NCI-H1092 treated with DMSO at 0.1 percent for 48 hours (cell line): ENCODE measurements around the gene CLEC3A.
A peak's percentile ranks its signal among the peaks of the same experiment; 100 is the strongest.
"Not testable (repeated sequence)": the region's sequence is repeated elsewhere in the genome, so short reads cannot be mapped to it uniquely, and the experiment has no call there.

ENCODE experiments used
- DNase-seq: peaks from one replicate; lab custom pipeline; 2025; lab: John Stamatoyannopoulos, UW

Gene CLEC3A

GRCh38 chr16:78022347-78023060, at the start of gene CLEC3A:
TSS of gene CLEC3A (plus strand) at chr16:78022548. CDS start at chr16:78022627, 79 bp downstream.
- DNase-seq, result no peak

- no peak for DNase-seq
Measured at GRCh38 chr16:77974883-77975282, 47.5 kb upstream of the CLEC3A start.

GRCh38 chr16:77975942-77976341, 46.4 kb upstream of the CLEC3A start:
- DNase-seq, result no peak

DNA sequence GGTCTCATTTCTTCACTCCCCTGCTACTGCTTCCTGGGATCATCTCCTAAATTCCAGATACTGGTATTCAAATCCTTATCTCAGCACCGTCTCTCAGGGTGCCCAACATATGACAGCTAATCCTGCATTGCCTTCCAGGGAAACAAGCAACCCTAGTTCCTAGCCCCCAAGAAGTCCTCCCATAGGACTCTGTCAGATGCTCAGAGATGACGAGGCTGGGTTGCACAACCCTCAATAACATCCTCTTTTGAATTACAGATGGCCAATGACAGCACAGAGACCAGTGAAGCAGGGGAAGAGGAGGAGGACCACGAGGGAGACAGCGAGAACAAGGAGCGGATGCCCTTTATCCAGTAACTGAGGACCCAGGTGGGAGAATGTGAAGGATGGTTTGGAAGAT, 45.0 kb upstream of the CLEC3A start:
- DNase-seq, result no peak

DNA sequence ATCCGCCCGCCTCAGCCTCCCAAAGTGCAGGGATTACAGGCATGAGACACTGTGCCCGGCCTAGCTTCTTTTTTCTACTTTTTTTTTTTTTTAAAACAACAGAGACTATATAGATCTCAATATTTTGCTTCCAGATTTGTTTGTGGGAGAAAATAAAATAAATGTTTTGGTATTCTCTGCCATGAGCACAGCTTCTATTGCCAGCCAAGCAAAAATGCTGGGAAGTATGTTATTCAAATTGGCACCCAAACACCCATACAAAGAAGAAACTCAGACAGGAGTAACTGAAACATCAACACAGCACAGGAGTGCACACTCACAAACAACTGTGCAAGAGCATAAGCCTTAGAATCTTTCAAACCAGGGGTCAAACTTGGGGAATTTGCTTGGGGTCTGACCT, 37.2 kb upstream of the CLEC3A start:
- DNase-seq, result no peak

GRCh38 chr16:77986011-77986740, 36.2 kb upstream of the CLEC3A start:
- DNase-seq, result no peak

- peak; percentile 30 for DNase-seq
Measured at GRCh38 chr16:77987810-77988209, 34.5 kb upstream of the CLEC3A start.

- DNase-seq, result no peak
Measured at GRCh38 chr16:77989846-77990245, 32.5 kb upstream of the CLEC3A start.

DNA sequence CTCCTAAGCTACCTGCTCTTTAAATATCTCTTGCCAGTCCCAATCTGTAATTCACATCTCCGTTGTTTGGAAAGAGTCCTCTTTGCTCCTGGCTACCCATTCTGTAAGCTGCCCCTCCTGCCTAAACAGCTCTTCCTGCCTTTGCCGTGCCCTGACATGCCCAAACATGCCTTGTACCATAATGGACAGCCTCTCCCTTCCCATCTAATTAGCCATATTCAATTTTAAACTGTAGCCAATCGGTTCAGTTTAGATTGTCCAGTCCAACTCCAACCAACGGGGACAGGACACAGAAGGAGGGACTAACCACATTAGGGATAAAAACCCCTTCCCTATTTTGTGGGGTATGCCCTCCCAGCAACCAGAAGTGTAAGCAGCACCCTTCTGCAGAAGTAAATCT, 30.6 kb upstream of the CLEC3A start:
- DNase-seq, result no peak

- DNase-seq, result not testable (repeated sequence)
Measured at GRCh38 chr16:77992381-77992780, 30.0 kb upstream of the CLEC3A start.

DNA sequence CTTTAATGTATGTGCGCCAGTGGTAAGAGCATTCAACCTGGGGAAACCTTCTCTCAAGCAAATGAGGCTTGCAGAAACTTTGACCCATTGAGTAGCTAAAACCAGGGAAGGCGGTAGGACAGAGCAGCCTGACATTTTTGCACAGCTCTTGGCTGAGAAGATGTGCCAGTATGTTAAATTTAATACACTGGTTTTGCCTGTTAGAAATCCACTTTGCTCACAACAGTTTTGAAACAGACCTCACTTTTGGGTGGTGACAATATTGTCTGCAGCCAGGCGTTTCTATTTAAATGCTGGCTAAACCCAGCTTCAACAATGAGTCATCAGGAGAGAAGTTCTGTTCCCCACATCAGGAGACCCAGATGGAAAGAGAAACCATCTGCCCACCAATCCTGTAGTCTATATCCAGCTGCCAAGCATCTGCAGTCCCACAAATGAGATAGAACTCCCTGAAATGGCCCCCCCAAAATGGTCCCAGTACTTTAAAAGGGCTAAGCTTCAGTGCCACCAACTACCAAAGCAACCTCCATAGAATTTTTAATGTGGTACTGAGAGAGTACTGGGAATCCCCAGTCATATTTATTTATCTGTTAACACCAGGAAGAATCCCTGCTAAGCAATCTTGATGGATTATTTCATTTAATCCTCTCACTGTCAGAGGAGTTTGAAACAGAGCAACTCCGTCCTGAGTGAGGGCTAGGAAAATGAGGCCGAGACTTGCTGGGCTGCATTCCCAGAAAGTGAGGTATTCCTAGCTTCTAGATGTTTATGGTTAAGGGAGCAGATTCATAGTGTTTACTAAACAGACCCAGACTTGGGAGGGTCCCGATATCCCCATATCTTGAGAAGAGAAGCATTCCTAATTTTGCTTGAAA, 29.0 kb upstream of the CLEC3A start:
- no peak for DNase-seq

- DNase-seq, result no peak
Measured at GRCh38 chr16:77995843-77996455, 26.4 kb upstream of the CLEC3A start.

GRCh38 chr16:77998350-77999023, 23.9 kb upstream of the CLEC3A start:
- DNase-seq, result no peak

DNA sequence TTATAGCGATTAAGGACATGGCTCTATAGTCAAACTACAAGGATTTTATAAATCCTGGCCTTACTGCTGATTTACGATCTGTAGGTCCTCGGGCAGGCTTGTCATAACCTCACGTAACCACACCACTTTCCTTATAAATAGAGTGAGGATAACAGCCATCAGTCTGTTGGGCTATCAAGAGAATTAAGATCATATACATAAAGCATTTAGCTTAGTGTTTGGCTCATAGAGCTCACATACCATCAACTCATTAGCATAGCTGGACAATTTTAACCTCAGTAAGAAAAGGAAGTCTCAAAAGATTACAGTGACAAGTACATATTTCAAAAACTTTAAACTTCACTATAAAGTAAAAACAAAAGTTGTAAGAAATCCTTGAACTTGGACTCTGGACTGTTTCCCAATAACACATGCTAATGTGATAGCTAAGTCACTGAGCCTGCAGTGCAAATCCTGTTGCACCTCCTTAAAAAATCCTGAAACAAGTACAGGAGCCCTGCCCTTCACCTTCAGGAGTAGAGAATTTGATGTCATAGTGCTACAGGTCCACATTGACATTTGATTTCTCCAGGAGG, 20.8 kb upstream of the CLEC3A start:
- no peak for DNase-seq

DNA sequence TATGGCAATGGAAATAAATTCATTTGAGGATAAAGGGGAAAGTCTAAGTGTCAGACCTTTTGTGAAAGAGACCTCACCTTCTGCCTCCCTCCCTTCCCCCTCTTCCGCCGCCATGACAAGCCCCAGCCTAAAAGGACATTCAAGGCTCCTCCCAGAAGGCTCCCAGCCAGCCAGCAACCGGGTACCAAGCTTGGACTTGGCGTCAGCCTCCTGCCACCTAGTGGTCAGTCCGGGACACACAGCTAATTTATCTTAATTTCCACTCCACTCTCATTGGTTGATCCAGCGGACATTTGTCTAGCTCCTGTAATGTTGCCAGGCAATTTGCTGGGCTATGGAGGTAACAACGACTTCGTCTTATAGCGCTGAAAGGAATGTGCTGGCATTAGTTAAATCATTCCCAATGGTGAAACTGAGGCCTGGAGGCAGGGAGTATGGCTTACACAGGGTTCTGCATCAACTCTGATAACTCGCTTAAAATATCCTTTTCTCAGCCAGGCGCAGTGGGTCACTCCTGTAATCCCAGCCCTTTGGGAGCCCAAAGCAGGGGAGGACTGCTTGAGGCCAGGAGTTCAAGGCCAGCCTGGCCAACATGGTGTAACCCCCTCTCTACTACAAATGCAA, 19.3 kb upstream of the CLEC3A start:
- peak; percentile 93 for DNase-seq

DNA sequence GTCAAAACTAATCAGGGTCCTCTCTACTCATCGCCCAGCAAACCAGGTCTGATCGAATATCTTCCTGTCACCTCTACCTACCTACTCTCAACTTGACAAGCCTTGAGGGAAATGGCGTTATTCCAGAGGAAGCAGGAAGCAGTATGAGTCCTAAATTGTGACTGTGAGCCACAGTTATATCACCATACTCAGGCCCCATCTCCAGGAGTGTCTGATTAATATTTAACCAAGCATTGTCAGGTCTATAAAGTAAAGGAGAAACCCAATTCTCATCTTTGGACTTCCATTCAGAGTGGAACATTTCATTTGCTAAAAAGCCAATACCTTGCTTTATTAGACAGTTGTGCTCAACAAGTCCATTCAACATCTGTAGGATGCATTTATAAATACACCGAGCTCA, 17.8 kb upstream of the CLEC3A start:
- no peak for DNase-seq

DNA sequence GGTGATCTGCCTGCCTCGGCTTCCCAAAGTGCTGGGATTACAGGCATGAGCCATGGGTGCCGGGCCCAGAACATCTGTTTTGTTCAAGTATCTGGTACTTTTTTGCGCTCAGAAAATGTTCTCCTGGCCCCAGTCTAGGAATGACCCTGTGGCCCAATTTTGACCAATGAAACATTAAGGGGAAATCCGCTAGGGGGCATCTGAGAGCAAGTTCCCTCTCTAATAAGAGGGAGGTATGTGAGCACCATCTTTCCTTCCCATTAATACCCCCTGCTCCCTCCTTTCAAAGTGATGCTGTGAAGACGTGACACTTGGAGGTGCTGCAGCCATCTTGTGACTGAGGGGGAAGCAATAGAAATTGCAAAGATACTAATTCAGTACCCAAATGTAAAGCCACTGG, 16.5 kb upstream of the CLEC3A start:
- peak; percentile 4 for DNase-seq

DNA sequence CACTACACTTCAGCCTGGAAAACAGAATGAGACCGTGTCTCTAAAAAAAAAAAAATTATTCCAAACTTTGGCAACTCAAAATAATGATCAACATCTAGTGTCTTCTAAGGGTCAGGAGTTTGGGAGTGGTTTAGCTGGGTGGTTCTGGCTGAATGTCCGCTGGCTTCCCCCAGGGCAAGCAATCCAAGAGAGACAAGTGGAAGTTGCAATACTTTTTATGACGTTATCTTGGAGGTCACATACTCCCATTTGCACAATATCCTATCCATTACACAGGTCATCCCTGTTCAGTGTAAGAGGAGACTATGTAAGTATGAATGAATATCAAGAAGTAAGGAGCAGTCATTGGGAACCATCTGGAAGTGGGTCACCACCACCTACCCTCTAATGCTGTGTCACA, 15.2 kb upstream of the CLEC3A start:
- DNase-seq, result no peak

DNA sequence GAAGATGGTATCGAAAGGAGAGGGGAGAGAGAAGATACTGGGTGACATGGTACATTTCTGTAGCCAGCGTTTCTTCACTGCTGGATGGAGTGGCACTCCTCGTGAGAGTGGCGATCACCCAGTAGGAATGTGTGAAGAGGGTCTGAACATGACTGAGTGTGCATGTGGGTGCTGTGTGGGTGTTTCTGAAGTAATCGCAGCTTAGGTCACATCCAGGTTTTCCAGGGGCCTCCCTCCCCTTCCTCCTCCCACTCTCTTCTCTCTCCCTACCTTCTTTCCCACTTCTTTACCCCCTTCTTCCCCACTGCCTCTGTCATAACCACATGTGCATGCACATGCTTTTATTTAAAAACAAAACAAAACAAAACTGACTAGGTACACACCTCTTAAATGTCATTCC, 1.8 kb downstream of the CLEC3A start:
- DNase-seq, result no peak

- no peak for DNase-seq
Measured at GRCh38 chr16:78025631-78026030, 3.3 kb downstream of the CLEC3A start.

- no peak for DNase-seq
Measured at GRCh38 chr16:78028018-78028417, 5.7 kb downstream of the CLEC3A start.
